ENCODE measurements around the gene PRRG2. TPM values are rescaled to one million over a fixed set of nuclear protein-coding genes. Genes with fewer than 3 reads are reported as not detected.

PRRG2 gene
- total RNA-seq = 1 to 10 TPM; 1.1 to 1.4 TPM

DNA sequence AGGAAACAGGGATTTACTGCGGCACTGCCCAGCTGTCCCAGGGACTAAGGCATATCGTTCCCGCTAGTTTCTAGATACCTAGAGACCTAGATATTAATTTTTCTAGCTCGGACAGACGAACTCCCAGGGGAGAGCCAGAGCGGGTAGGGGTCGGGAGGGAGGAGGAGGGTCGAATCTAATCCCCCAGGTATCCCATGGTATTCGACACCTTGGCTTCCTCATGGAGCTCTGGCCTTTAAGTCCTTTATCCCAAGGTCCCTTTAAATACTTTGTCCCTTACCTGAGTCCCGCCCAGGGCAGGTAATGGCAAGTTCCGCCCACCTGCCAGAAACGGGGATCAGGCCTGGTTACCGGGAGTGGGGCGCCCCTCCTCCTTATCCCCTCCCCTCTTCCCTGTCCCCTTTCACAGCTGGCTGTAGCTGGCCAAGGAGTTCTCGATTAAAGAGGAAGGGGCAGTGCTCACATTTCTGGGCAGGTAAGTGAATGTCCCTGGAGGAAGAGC, at the start of gene PRRG2:
Gene PRRG2 (plus strand): TSS at position 310 of the 502 bp plus-strand sequence. CDS start 1,904 bp downstream, outside the sequence.
- POLR2A ChIA-PET = interaction anchor here (0.5 to 2.2 kb wide), 8 partner anchors 9 to 94 kb away, joined by 3 to 10 read pairs (median 4); partner anchors contain the start of genes RCN3 and RRAS
- CTCF ChIA-PET = interaction anchor here (0.6 to 2.6 kb wide), 5 partner anchors 8 to 87 kb away, joined by 3 to 25 read pairs (median 5); partner anchors contain the start of gene RCN3

DNA sequence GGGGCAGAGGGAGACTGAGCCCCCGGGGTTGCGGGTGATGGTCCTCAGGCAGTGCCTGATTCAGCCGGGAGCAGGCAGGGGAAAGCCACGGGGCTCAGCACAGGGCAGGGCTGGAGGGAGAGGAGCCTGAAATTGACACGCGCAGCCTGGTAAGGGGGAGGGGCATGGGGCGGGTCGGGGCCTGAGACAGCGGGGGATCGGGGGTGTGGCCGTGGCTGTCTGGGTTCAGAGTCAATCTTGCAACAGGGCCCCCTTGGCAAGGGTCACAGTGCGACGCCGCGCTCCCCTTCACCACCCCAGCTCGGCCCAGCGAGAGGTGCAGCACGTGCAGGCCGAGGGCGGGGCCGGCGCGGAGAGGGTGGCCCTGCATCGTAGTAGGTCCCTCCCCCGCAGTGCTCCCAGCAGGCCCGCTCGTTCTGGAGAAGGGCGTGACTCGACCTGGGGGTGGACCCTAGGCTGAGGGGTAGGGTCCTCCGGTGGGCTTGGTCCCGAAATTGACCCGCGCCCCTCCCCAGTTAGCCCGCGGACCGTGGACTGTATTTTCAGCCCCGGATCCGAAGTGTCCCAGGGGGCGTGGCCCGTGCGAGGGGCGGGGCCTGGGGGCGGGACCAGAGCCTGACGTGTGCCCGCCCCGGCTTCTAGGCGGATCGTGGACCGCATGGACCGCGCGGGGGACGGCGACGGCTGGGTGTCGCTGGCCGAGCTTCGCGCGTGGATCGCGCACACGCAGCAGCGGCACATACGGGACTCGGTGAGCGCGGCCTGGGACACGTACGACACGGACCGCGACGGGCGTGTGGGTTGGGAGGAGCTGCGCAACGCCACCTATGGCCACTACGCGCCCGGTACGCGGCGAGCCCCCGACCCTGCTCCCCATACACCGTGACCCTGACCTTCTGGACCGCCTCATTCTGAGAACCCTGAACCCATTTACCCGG, 47.3 kb upstream of the PRRG2 start:
- CTCF ChIA-PET = interaction anchor here (0.6 to 2.8 kb wide), 9 partner anchors 9 to 130 kb away, joined by 3 to 13 read pairs (median 5); partner anchors contain the start of gene FCGRT
- POLR2A ChIA-PET = interaction anchor here (0.9 kb wide), 1 partner anchor 25 kb away, joined by 3 read pairs; no protein-coding TSS in a partner anchor

DNA sequence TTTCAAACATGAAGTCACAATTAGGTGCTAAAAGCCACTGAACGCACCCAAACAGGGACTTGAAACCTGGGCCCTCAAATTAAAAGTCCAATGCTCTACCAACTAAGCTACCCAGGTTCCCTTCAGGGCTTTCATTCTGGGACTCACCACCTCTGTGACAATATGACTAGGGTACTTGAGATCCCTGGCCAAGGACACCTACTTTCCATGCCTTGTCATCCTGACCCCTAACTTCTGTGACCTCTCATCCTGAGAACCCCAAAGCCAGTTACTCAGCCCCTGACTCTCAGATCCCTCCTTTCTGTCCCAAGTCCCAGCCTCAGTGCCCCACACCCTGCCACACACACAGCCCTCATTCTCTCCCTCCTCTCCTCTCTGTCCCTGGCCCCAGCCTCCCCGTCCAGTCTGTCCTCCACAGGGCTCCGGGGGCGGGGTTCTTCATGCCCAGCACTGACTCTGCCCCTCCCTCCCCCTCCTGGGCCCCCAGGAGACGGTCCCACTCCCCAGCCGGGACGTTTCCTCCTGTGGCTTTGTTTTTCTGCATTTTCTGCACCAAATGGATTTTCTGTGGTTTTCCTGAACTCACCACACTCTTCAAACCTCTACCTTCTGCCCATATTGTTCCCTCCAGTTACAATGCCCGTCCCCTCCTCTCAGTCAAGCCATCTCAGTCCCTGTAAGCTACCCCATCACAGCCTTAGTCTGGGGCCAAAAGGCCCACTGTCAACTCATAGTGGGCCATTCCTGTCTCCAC, 46.3 kb upstream of the PRRG2 start:
- ChIA-PET POLR2A (interaction anchor here (0.9 kb wide), 1 partner anchor 24 kb away, joined by 3 read pairs; no protein-coding TSS in a partner anchor), CTCF (interaction anchor here (0.6 to 3.0 kb wide), 12 partner anchors 8 to 205 kb away, joined by 3 to 13 read pairs (median 5); partner anchors contain the start of gene FCGRT)

DNA sequence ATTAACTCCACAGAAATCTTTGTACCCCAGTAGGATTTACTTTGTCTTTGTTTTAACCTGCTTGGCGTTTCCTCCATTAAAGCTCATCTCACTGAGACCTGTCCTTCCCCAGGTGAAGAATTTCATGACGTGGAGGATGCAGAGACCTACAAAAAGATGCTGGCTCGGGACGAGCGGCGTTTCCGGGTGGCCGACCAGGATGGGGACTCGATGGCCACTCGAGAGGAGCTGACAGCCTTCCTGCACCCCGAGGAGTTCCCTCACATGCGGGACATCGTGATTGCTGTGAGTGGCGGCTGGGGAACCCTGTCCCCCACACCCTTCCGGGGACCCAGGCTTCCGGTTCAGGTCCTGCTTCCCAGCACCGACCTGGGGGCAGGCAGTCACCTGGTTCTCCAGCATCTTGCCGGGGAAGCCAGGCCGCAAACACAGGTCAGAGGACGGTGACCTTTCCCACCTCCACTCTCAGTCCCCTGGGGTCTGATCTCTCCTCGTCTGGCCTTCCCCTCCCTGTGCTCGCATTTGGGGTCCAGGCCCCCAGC, 44.1 kb upstream of the PRRG2 start:
- CTCF ChIA-PET = interaction anchor here (0.8 to 3.0 kb wide), 3 partner anchors 10 to 28 kb away, joined by 3 to 12 read pairs (median 3); no protein-coding TSS in a partner anchor
- POLR2A ChIA-PET = interaction anchor here (0.7 kb wide), 2 partner anchors 34 to 44 kb away, joined by 4 to 6 read pairs; no protein-coding TSS in a partner anchor

DNA sequence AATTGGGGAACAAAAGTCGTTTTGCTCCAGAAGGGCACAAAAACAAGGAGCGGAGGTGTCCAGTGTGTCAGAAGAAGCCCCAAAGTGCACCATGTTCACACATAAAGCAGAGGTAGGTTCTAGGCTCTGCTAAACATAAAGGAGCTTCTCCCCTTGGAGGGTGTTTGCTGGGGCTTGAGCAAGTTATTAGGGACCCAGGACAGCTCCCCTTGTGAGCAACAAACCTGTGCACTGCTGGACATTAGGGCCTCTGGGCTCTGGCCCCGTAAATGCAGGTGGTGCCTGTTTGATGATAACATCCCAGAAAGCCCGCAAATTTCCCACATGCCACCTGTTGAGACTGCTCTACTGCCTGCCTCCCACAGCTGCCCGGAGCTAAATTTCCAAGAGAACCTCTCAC, 42.5 kb upstream of the PRRG2 start:
- CTCF ChIA-PET = no interaction called here
- POLR2A ChIA-PET = no interaction called here

DNA sequence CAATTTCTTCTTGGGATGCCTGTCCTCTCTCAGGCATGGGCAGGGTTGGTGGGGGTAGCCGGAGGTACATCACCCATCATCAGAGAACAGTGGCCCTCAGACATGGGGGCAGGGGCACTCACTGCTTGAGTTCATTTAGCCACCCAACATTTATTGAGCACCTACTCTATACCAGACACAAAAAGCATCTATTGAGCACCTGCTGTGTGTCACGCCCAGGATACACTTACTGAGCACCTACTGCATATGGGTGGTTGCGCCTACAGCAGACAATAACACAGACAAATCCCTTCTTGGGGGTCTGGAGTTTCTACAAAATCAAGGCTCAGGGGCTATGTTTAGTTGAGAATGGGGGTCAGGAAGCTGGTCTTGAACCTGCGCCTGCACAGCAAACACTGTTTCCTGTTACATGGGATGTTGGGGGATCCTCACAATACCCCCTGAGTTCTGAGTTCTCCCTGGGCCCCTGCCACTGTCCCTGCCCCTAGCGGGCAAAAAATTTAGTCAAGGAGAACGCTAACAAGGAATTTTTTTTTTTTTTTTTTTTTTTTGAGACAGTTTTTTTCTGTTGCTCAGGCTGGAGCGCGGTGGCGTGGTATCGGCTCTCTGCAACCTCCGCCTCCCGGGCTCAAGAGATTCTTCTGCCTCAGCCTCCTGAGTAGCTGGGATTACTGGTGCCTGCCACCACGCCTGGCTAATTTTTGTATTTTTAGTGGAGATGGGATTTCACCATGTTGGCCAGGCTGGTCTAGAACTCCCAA, 41.7 kb upstream of the PRRG2 start:
- CTCF ChIA-PET = interaction anchor here (0.6 to 0.7 kb wide), 2 partner anchors 13 to 28 kb away, joined by 3 to 4 read pairs; no protein-coding TSS in a partner anchor
- POLR2A ChIA-PET = interaction anchor here (0.7 kb wide), 1 partner anchor 176 kb away, joined by 11 read pairs; the partner anchor contains the start of gene DKKL1

DNA sequence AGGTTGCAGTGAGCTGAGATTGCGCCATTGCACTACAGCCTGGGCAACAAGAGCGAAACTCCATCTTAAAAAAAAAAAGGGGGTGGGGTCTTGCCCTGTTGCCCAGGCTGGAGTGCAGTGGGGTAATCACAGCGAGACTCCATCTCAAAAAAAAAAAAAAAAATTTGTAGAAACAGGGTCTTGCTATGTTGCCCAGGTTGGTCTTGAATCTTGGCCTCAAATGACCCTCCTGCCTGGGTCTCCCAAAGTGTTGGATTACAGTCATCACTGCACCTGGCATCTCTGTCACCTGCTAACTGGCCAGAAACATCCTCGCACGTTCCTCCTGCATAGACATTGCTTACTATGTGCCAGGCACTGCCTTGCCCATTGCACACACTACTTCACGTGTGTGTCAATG, 39.2 kb upstream of the PRRG2 start:
- ChIA-PET POLR2A (interaction anchor here (0.7 kb wide), 1 partner anchor 9 kb away, joined by 3 read pairs; no protein-coding TSS in a partner anchor), CTCF (interaction anchor here (0.7 to 1.4 kb wide), 3 partner anchors 8 to 489 kb away, joined by 3 to 5 read pairs (median 3); no protein-coding TSS in a partner anchor)

DNA sequence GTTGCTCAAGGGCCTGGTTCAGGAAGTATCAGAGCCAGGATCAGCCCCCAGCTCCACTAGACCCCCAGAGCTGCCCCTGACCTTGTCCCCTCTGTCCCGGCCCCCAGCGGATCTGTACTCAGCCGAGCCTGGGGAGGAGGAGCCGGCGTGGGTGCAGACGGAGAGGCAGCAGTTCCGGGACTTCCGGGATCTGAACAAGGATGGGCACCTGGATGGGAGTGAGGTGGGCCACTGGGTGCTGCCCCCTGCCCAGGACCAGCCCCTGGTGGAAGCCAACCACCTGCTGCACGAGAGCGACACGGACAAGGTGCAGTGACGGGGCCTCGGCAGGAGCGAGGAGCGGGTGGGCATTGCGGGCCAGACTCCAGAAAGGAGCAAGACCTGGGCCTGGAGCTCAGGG, 38.7 kb upstream of the PRRG2 start:
- ChIA-PET CTCF (interaction anchor here (0.9 to 1.4 kb wide), 2 partner anchors 7 to 8 kb away, joined by 3 read pairs; no protein-coding TSS in a partner anchor), POLR2A (no interaction called here)

DNA sequence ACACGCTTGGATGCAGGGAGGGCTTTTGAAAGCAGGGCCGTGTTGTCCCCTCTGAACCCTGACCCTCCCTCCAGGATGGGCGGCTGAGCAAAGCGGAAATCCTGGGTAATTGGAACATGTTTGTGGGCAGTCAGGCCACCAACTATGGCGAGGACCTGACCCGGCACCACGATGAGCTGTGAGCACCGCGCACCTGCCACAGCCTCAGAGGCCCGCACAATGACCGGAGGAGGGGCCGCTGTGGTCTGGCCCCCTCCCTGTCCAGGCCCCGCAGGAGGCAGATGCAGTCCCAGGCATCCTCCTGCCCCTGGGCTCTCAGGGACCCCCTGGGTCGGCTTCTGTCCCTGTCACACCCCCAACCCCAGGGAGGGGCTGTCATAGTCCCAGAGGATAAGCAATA, 38.1 kb upstream of the PRRG2 start:
- ChIA-PET CTCF (interaction anchor here (0.9 to 1.1 kb wide), 2 partner anchors 9 to 38 kb away, joined by 3 read pairs; no protein-coding TSS in a partner anchor), POLR2A (no interaction called here)

DNA sequence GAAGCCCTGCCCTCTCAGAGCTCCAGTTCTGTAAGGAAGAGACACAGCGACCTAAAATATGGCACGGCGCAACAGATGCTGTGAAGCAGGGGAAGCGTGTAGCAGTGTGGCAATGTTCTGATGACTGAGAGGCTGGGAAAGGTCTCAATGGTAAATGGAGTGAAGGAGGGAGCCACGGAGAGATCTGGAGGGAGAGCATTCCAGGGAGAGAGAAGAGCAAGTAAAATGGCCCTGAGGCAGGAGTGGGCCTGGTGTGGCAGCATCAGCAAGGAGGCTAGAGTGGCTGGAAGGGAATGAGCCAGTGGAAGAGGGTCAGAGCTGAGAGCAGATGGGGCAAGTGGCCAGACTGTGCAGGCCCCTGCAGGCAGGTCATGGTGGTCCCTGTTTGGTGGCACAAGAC, 37.0 kb upstream of the PRRG2 start:
- CTCF ChIA-PET = interaction anchor here (0.6 to 1.1 kb wide), 2 partner anchors 33 to 39 kb away, joined by 3 read pairs; no protein-coding TSS in a partner anchor
- POLR2A ChIA-PET = no interaction called here

DNA sequence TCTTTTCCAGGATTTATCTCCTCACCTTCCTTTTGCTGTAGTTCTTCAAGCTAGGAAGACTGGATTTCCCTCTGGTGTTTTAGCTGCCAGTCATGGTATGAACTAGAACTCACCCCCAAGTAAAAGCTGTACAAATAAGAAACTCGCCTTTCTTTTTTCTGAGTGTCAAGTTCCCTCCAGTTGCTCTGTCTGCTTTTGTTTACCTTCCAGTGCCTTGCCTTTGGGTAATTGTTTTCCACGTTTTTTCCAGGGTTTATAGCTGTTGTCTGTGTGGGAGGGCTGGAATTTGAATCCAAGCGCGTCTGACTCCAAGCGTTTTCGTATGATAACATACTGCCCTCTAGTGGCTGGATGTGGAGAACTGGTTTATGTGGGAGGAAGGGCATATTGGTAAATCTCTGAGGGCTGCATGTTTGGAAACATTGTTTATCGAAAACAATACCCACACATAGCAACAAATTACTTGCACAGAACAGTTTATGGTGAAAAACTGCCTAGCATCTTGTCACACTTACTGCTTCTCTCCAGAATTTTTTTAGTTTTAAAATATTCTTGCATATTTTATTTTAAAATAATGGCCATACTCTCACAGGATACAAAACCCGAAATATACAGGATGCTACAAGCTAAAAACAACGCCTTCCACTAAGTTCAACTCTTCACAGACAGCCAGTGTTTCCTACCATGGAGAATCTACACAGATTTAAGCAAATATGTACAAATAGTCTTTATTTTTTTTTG, 34.1 kb upstream of the PRRG2 start:
- ChIA-PET POLR2A (interaction anchor here (0.6 to 0.9 kb wide), 2 partner anchors 35 to 933 kb away, joined by 3 to 5 read pairs; no protein-coding TSS in a partner anchor), CTCF (interaction anchor here (0.7 to 5.5 kb wide), 23 partner anchors 8 to 134 kb away, joined by 3 to 64 read pairs (median 6); partner anchors contain the start of genes FCGRT, FLT3LG, NOSIP and RCN3)

DNA sequence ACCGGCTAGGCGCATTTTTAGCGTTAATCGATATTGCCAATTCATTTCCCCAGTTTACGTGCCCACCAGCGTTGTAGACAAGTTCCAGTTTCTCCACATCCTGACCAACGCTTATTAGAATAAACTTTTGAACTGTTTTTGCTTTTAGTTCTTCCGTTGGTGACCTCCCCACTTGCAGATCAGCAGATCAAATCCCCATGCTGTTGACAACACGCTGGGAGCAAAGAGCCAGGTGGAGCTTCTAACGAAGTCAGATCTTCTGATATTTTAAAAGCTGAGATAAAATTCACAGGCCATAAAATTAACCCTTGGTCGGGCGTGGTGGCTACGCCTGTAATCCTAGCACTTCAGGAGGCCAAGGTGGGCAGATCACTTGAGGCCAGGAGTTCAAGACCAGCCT, 32.1 kb upstream of the PRRG2 start:
- POLR2A ChIA-PET = no interaction called here

DNA sequence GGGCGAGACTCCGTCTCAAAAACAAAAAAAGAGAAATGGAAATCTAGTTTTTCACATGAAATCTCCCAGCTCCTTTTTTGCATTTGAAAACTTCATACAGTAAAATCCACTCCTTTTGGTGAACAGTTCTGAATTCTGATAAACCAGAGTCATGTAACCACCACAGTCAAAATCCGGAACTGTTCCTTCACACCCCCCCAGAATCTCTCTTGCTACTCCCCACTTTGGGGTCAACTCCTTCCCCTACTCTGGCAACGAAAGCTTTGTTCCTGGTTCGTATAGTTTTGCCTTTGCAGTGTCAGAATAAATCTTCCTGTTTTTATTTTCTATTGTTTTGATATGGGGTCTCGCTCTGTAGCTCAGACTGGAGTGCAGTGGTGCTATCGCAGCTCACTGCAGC, 29.6 kb upstream of the PRRG2 start:
- ChIA-PET CTCF (interaction anchor here (0.8 to 7.0 kb wide), 4 partner anchors 11 to 75 kb away, joined by 3 to 66 read pairs (median 24); no protein-coding TSS in a partner anchor), POLR2A (interaction anchor here (0.7 kb wide), 1 partner anchor 15 kb away, joined by 3 read pairs; no protein-coding TSS in a partner anchor)

More for the DNA sequence above, 32.1 kb upstream of the PRRG2 start:
- CTCF ChIA-PET = interaction anchor here (0.6 to 7.0 kb wide), 8 partner anchors 12 to 153 kb away, joined by 3 to 66 read pairs (median 8); partner anchors contain the start of gene NOSIP

DNA sequence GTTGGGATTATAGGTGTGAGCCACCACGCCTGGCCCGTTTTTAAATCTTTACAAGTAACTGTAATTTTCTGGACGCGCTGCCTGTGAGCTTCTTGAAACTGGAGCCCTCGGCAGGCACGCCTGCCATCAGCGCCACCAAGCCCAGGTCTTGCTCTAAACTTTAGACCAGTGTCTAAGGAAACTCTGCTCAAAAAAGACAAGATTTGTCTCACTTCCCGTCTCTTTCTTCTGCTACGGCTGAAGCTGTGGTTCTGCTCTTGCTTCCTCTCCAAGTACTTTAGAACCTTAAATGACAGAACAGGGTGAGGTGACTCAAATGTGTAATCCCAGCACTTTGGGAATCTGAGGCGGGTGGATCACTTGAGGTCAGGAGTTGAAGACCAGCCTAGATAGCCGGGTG, 28.4 kb upstream of the PRRG2 start:
- CTCF ChIA-PET = interaction anchor here (0.5 to 7.0 kb wide), 5 partner anchors 13 to 47 kb away, joined by 3 to 66 read pairs (median 4); no protein-coding TSS in a partner anchor
- POLR2A ChIA-PET = interaction anchor here (0.6 kb wide), 1 partner anchor 17 kb away, joined by 3 read pairs; no protein-coding TSS in a partner anchor

DNA sequence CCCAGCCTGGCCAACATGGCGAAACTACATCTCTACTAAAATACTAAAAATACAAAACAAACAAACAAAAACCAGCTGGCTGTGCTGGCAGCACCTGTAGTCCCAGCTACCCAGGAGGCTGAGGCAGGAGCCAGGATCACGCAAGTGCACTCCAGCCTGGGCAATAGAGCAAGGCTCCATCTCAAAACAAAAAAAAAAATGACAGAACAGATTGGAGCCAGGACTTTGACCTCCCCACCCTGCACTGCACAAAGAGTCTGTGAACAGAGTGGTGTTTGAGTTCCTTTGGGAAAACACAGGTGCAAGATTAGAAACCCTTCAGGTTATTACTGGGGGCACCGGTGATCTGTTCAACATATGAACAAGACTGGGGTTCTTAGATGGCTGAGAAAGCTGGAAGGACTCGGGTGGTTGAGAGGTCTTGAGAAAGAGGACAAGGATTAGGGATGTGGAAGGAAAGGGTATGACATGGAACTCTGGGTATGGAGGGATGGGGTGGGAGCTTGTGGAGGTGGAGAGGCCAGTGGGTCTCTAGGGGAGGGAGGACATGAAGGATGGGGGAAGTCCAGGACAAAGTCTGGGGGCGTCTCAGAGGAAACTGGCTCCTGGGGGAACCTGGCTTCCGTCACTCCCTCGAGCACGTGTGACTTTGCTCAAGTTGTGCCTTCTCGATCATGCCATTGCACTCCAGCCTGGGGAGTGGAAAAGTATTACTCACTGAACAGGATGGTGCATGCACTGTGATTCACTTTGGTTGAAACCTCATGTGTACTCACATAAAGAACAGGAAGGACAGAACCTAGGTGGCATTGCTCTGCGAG, 27.5 kb upstream of the PRRG2 start:
- ChIA-PET POLR2A (interaction anchor here (0.7 to 1.4 kb wide), 2 partner anchors 41 to 554 kb away, joined by 4 to 5 read pairs; partner anchors contain the start of gene FCGRT), CTCF (interaction anchor here (0.6 to 7.0 kb wide), 8 partner anchors 11 to 743 kb away, joined by 3 to 66 read pairs (median 4); partner anchors contain the start of gene BCAT2)

Measured in activated CD8-positive, alpha-beta memory T cell treated with anti-CD3 and anti-CD28 coated beads for 36 hours (primary cell).